ENCODE data around the gene ACSS1. TPM values are rescaled to one million over a fixed set of nuclear protein-coding genes. Genes with fewer than 3 reads are reported as not detected.

Gene ACSS1
- 30.0 TPM for total RNA-seq

GRCh38 chr20:25058051-25058846 is at the start of gene ACSS1:
ACSS1 (minus strand) TSS chr20:25058139; CDS start chr20:25058102, 37 bp downstream.

GRCh38 chr20:25081730-25082497 is 24.0 kb upstream of the ACSS1 start, which contains the start of gene VSX1:
VSX1 (minus strand) TSS chr20:25082141; CDS start chr20:25082096, 45 bp downstream.

GRCh38 chr20:24992487-24993205 is 65.3 kb downstream of the ACSS1 start, which contains the start of gene APMAP:
APMAP (minus strand) TSS chr20:24992751; CDS start chr20:24992688, 63 bp downstream.

Other genes with a start within 250 kb of the ACSS1 start
- gene CST7, start 108.9 kb downstream of the ACSS1 start, total RNA-seq: 0.60 TPM
- gene APMAP, start 65.4 kb downstream of the ACSS1 start, total RNA-seq: 69.7 TPM
- gene VSX1, start 24.0 kb upstream of the ACSS1 start, total RNA-seq: 131 TPM
- gene ENTPD6, start 137.6 kb upstream of the ACSS1 start, total RNA-seq: 36.1 TPM
- 71.0 TPM for gene PYGB, start 189.9 kb upstream of the ACSS1 start, total RNA-seq